Measurements from ENCODE around the gene RNASE8. TPM values are rescaled to one million over a fixed set of nuclear protein-coding genes. Genes with fewer than 3 reads are reported as not detected.

The RNASE8 gene
- total RNA-seq (2012; rRNA removed) (not detected in 2 replicates), polyA plus RNA-seq (2012; rRNA removed) (not detected in 2 replicates), Bru-seq, nascent RNA (not detected), BruChase-seq, experiment 1, labeled RNA remaining after a 6-hour chase (not detected), BruChase-seq, experiment 2, labeled RNA remaining after a 2-hour chase (not detected)
- not detected in 2 replicates for polyA plus RNA-seq (2012; cell fraction: cytosol; rRNA removed)
- polyA plus RNA-seq (2012; cell fraction: nucleus; rRNA removed; ENCODE audit: low replicate concordance): not detected in 2 replicates
- long read RNA-seq: 0 reads

- Histone ChIP-seq H2AK5ac (ENCODE audit: low read depth, low read length) (no peak within 1 kb of the TSS), H2BK20ac (ENCODE audit: low read depth, low read length) (no peak within 1 kb of the TSS), H2BK5ac (ENCODE audit: low read depth, low read length, poor library complexity, severe bottlenecking) (no peak within 1 kb of the TSS), H3K56ac (ENCODE audit: extremely low read depth, insufficient read depth, low read length) (no peak within 1 kb of the TSS), H3K4me3 (ENCODE audit: insufficient read depth, low read depth, low read length) (no peak within 1 kb of the TSS), H3K27me3 (ENCODE audit: control insufficient read depth, insufficient read depth, low read length) (no peaks in the 10 kb centered on the region), H3K9ac (ENCODE audit: low read depth, low read length) (no peak within 1 kb of the TSS), H4K20me1 (ENCODE audit: insufficient read depth, low read length) (no peaks in the 10 kb centered on the region), H2AK9ac (replicated peaks; ENCODE audit: low read depth, low read length, poor library complexity) (no peak within 1 kb of the TSS), H3K27ac (ENCODE audit: insufficient read depth, low read length) (no peak within 1 kb of the TSS), H4K91ac (ENCODE audit: insufficient read depth, low read depth, low read length) (no peak within 1 kb of the TSS), H3K4ac (ENCODE audit: low read depth, low read length) (no peak within 1 kb of the TSS), H3K4me1 (ENCODE audit: control insufficient read depth, insufficient read depth, low read length) (no peaks in the 10 kb centered on the region), H2AFZ (replicated peaks; ENCODE audit: low read length, poor library complexity) (no peak within 1 kb of the TSS), H3K36me3 (ENCODE audit: control insufficient read depth, insufficient read depth, low read length) (no peaks in the 10 kb centered on the region), H2BK120ac (ENCODE audit: low read depth, low read length) (no peak within 1 kb of the TSS), H3K14ac (replicated peaks; ENCODE audit: low read depth, low read length) (no peak within 1 kb of the TSS), H4K5ac (ENCODE audit: low read depth, low read length) (no peak within 1 kb of the TSS), H3K9me1 (ENCODE audit: insufficient read depth, low read length) (peaks cover 5% of the 10 kb centered on the region; the same call in 1 of the 2 replicates), H3K23ac (ENCODE audit: low read depth, low read length) (no peak within 1 kb of the TSS), H4K8ac (ENCODE audit: low read depth in 2 of 2, low read length in 2 of 2) (no peak within 1 kb of the TSS), H3K9me3 (ENCODE audit: control insufficient read depth, insufficient read depth, low read length) (no peaks in the 10 kb centered on the region), H3K18ac (ENCODE audit: low read depth, low read length) (no peak within 1 kb of the TSS), H2BK15ac (ENCODE audit: low read depth, low read length) (no peak within 1 kb of the TSS), H3K79me1 (ENCODE audit: low read depth in 1 of 2, low read length in 2 of 2) (no peaks in the 10 kb centered on the region), H3K4me2 (ENCODE audit: low read depth, low read length) (no peak within 1 kb of the TSS)
- ChIA-PET CTCF (no interaction called here), POLR2A (ENCODE audit: unreplicated experiment) (no interaction called here)
- intact Hi-C loops (cut with micrococcal nuclease): no loop called here
- no CpG with 5 or more reads among the region's 8 CpGs for WGBS, 2 experiments (ENCODE audit: extremely low coverage in 2 of 2, insufficient read length in 1 of 2)
- in situ Hi-C loops (cut with MboI; ENCODE audit: low sequenced_read_pairs): no loop called here
- TF ChIP-seq USF2 (IDR thresholded peaks at IDR 0.05; ENCODE audit: low read depth, low read length) (no peak), RAD21 (IDR thresholded peaks at IDR 0.05; ENCODE audit: low read length) (no peak; the same call in 1 of the 2 replicates), SMC3 (IDR thresholded peaks at IDR 0.05; ENCODE audit: low read depth, low read length) (peak; percentile 32; the same call in 1 of the 2 replicates), CTCF (conservative IDR thresholded peaks at IDR 0.05; ENCODE audit: low read depth, low read length) (peak; percentile 32)
- no TSS peak for BruUV-seq (replicated peaks)
- ATAC-seq (ENCODE audit: low read depth) (peak; percentile 53; the same call in 1 of the 2 replicates), DNase-seq (peak; percentile 35)
- dilution Hi-C loops (cut with HindIII; ENCODE audit: low sequenced_read_pairs, unreplicated experiment): no loop called here
These were observed at the start of gene RNASE8 for GRCh38 chr14:21057803-21058675. Gene RNASE8 (plus strand): TSS chr14:21057822. CDS start chr14:21057893, 71 bp downstream.
